Mononuclear cell (primary cell): Measurements from ENCODE around the gene CCDC57. TPM values are rescaled to one million over a fixed set of nuclear protein-coding genes. Genes with fewer than 3 reads are reported as not detected.
A peak's percentile ranks its signal among the peaks of the same experiment; 100 is the strongest.
"Not testable (repeated sequence)": the region's sequence is repeated elsewhere in the genome, so short reads cannot be mapped to it uniquely, and the experiment has no call there.

ENCODE experiments used
- H3K27me3 ChIP-seq: 2 replicates; pipeline ENCODE4 v1.6.0; 2011; ENCODE audit warnings: low read length, control low read depth; ENCODE audit not compliant: insufficient read depth
- H3K4me1 ChIP-seq: 2 replicates; pipeline ENCODE4 v1.5.1; 2011; ENCODE audit warnings: mild to moderate bottlenecking, low read length, control low read depth; ENCODE audit not compliant: insufficient read depth
- H3K4me3 ChIP-seq: 2 replicates; pipeline ENCODE4 v1.5.1; 2011; ENCODE audit warnings: mild to moderate bottlenecking, low read length, moderate library complexity
- H3K9me3 ChIP-seq: 2 replicates; pipeline ENCODE4 v1.5.1; 2011; ENCODE audit warnings: low read depth, mild to moderate bottlenecking, control low read depth, low read length
- total RNA-seq: library from RNA; depleted of rRNA; stranded (reverse); fragments of >200 nt; gene quantifications from one replicate; pipeline ENCODE4 v1.2.3, GENCODE V29; 2012

CCDC57 gene
- total RNA-seq = 36.6 TPM

DNA sequence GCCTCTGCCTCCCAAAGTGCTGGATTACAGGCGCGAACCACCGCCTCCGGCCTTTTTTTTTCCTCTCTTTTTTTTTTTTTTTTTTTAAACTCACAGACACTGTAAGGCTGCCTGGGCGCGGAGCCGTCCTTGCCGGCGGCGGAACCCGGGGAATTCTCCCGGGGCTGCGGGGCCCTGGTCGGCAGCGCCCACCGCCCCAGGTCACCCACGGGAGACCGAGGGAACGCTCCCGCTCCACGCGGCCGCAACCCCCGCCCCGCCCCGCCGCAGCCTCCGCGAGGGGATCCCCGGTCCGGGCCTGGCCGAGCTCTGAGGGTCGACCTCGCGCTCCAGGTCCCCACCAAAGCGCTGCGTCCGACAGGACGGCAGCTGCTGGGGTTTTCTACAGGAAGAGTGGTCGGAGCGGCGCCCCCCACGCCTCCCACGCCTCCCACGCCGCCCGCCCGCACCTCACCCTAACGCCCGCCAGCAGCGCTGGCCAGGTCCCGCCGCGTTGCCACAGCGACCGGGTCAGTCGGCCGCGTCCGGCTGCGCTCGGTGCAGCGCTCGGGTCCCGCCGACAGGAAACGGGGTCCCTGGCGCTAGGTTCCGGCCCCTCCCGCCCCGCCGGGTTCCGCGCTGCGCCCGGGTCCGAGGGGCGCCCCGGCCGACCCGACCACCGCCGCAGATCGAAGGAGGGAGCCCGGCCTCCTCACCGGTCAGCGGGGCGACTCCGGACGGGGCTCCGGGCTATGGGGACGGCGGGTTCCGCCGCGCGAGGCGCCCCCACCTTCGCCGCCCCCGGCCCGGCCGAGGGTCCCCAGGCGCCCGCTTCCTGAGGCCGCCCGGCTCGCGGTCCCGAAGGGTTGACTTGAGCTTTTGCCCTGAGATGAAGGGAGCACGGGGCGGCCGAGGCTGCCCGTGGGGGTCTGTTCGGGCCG is at the start of gene CCDC57:
TSS of gene CCDC57 (minus strand) at position 512 of the 920 bp plus-strand sequence. CDS start 10,898 bp downstream, outside the sequence.
- Histone ChIP-seq H3K27me3 (no peaks in the 10 kb centered on the region), H3K4me1 (peaks cover 59% of the 10 kb centered on the region), H3K9me3 (no peaks in the 10 kb centered on the region), H3K4me3 (peak within 1 kb of the TSS; percentile 55)

GRCh38 chr17:82262344-82262743 is 49.7 kb upstream of the CCDC57 start:
- no peak overlapping the region for H3K4me3 ChIP-seq
- H3K4me1 ChIP-seq = peaks cover 6% of the 10 kb centered on the region
- H3K9me3 ChIP-seq = no peaks in the 10 kb centered on the region
- no peaks in the 10 kb centered on the region for H3K27me3 ChIP-seq

GRCh38 chr17:82259972-82260961 is 47.6 kb upstream of the CCDC57 start:
- H3K27me3 ChIP-seq, H3K9me3 ChIP-seq, H3K4me1 ChIP-seq, H3K4me3 ChIP-seq: not testable (repeated sequence)

GRCh38 chr17:82258555-82258954 is 45.9 kb upstream of the CCDC57 start:
- no peak overlapping the region for H3K4me3 ChIP-seq
- H3K27me3 ChIP-seq = no peaks in the 10 kb centered on the region
- H3K9me3 ChIP-seq = no peaks in the 10 kb centered on the region
- H3K4me1 ChIP-seq = no peaks in the 10 kb centered on the region

DNA sequence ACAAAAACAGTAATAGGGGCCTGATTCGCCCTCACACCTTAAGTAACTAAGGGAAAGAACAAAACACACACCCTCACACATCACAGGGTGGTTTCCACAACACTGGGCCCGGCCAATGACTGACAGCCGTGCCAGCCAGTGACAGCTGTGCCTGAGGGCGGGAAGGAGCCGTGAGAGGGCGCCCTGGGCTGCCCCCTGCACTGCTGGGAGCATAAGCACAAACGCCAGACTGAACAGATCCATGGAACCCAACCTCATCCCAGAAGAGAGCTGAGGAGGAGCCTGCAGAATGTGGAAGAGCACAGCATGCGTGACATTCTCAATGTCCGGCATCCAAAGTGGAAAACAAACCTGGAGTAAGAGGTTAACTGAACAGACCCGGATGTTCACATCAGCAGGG is 44.8 kb upstream of the CCDC57 start:
- Histone ChIP-seq H3K4me1 (no peaks in the 10 kb centered on the region), H3K4me3 (no peak overlapping the region), H3K9me3 (no peaks in the 10 kb centered on the region), H3K27me3 (no peaks in the 10 kb centered on the region)

DNA sequence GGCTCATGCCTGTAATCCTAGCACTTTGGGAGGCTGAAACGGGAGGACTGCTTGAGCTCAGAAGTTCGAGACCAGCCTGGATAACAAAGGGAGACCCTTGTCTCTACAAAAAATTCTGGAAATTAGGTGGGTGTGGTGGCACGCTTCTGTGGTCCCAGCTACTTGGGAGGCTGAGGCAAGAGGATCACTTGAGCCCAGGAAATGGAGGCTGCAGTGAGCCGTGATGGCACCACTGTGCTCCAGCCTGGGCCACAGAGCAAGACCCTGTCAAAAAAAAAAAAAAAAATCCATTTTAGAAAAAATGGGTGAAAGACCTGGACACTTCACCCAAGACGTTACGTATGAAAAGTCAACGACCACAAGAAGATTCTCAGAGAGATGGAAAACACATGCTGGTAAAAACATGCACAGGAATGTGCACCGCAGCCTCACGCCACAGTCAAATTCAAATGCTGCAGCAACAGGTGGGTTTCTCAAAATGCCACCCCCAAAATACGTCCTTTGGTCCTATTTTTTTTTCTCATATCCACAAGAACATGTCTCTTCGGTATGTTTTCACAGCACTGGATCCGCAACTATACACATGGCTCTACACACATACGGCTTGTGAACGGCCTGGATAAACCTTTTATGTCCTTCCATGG is 43.7 kb upstream of the CCDC57 start:
- H3K4me3 ChIP-seq = no peak overlapping the region
- H3K27me3 ChIP-seq = no peaks in the 10 kb centered on the region
- no peaks in the 10 kb centered on the region for H3K9me3 ChIP-seq
- H3K4me1 ChIP-seq = no peaks in the 10 kb centered on the region

DNA sequence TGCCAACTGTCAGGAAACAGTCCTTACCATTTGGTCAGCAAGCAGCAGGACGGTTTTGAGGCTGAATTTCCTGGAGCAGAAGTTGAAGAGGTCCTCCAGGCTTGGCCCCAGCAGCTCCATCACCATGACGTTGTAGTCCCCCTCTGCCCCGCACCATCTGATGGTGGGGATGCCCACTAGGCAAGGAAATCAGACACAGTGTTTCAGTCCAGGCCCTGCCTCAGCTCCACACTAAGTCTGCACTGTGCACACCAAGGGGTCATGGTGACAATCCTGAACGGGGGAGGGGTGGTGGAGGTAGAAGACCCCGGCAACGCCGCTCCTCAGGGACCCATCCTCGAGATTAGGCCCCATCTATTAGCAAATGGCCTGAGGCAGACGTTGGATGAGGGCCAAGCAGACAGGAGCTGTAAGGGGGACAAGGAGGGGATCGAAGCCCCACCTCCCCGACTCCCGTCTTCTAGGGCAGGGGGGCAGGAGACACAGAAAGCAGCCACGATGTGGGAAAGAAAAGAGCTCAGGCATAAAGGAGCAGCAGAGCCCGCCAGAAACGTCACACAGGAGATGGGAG is 42.8 kb upstream of the CCDC57 start:
- no peak overlapping the region for H3K4me3 ChIP-seq
- H3K9me3 ChIP-seq = no peaks in the 10 kb centered on the region
- H3K27me3 ChIP-seq = no peaks in the 10 kb centered on the region
- no peaks in the 10 kb centered on the region for H3K4me1 ChIP-seq

GRCh38 chr17:82254746-82255145 is 42.1 kb upstream of the CCDC57 start:
- H3K9me3 ChIP-seq, H3K4me1 ChIP-seq, H3K27me3 ChIP-seq, H3K4me3 ChIP-seq: not testable (repeated sequence)

DNA sequence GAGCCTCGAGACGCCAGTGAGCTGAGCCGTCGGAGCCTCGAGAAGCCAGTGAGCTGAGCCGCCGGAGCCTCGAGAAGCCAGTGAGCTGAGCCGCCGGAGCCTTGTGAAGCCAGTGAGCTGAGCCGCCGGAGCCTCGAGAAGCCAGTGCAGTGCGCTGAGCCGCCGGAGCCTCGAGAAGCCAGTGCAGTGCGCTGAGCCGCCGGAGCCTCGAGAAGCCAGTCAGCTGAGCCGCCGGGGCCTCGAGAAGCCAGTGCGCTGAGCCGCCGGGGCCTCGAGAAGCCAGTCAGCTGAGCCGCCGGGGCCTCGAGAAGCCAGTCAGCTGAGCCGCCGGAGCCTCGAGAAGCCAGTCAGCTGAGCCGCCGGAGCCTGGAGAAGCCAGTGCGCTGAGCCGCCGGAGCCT is 41.5 kb upstream of the CCDC57 start:
- H3K27me3 ChIP-seq, H3K4me3 ChIP-seq, H3K4me1 ChIP-seq, H3K9me3 ChIP-seq: not testable (repeated sequence)

DNA sequence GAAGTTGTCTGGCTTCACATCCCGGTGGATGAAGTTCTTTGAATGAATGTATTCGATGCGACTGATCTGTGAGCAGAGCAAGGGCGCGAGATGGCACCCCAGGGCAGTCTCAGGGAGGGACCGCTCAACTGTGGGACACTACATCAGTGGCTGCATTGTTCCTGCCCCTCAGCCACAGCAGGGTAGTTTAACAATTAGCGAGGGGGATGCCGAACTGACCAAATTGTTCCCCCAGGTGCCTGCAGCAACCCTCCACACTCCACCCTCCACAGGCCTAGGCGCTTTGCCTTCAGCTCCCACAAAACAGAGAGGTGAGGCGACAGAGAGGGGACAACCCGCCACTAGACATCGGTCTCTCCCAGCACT is 40.5 kb upstream of the CCDC57 start:
- H3K4me3 ChIP-seq = no peak overlapping the region
- no peaks in the 10 kb centered on the region for H3K9me3 ChIP-seq
- no peaks in the 10 kb centered on the region for H3K27me3 ChIP-seq
- H3K4me1 ChIP-seq = no peaks in the 10 kb centered on the region

GRCh38 chr17:82252511-82253178 is 40.0 kb upstream of the CCDC57 start:
- Histone ChIP-seq H3K4me1 (no peaks in the 10 kb centered on the region), H3K4me3 (no peak overlapping the region), H3K27me3 (no peaks in the 10 kb centered on the region), H3K9me3 (no peaks in the 10 kb centered on the region)

DNA sequence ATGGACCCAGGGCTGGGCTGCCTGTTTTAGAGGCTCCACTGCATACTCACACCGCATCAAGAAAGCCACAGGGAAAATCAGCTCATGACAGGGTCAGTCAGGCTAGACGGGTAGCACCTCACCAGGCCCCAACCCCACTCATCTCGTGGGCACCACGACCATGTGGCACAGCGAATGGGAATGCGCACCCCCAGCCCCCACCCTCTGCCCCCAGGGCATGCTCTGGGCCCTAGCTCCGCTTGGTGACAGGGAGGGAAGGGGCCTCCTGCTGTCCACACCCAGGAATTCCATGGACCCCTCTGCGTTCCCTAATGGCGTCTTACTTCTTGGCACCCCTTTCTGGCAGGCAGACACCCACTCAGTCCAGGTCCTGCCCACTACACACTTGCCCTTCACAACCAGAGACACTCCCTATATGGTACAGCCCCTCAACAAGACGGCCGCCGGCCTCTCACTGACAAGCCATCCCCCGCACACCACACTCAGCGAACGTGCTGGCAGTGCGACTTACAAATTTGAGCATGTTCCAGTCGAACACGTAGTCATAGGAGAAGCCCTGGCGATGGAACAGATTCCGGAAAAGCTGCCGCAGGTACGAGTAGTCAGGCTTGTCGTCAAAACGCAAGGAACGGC is 38.3 kb upstream of the CCDC57 start:
- Histone ChIP-seq H3K27me3 (no peaks in the 10 kb centered on the region), H3K4me1 (peaks cover 12% of the 10 kb centered on the region), H3K9me3 (no peaks in the 10 kb centered on the region), H3K4me3 (no peak overlapping the region)

- Histone ChIP-seq H3K27me3 (no peaks in the 10 kb centered on the region), H3K9me3 (no peaks in the 10 kb centered on the region), H3K4me1 (peaks cover 12% of the 10 kb centered on the region), H3K4me3 (no peak overlapping the region)
Measured at GRCh38 chr17:82249896-82250581, 37.4 kb upstream of the CCDC57 start.
